ENCODE data around the gene ACKR3.

Gene ACKR3

DNA sequence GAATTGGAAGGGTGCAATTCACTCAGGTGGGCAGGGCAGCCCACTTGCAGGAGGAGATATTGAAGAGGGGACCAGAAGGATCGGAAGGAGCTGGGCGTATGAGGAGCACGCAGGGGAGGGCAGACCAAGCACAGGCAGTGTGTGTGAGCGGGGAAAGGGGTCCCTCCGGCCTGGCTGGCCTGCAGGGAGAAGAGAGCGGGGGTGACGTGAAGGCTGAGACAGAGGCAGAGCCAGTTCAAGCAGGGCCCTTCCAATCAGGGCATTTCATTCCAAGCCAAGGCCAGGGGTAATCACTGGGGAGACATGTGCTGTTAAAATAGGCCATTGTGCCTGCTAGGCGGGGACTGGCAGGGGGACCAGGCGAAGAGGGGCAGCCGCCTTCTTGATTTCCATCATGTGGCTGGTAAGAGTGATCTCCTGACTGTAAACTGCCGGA, 62.2 kb downstream of the ACKR3 start:
- H3K27ac ChIP-seq (ENCODE audit: low read depth, low read length, severe bottlenecking): no peak overlapping the region

More for the DNA sequence above, 62.2 kb downstream of the ACKR3 start:
- 93 to 97% methylated on average over 10 of the region's 11 CpGs for WGBS, 2 experiments (ENCODE audit: insufficient coverage in 2 of 2)
- no peak overlapping the region for H3K4me3 ChIP-seq (ENCODE audit: extremely low read depth, insufficient read depth, low read length, poor library complexity, severe bottlenecking)
- H3K4me1 ChIP-seq (ENCODE audit: control insufficient read depth, insufficient read depth, low read length, poor library complexity, severe bottlenecking): no peaks in the 10 kb centered on the region
- no peaks in the 10 kb centered on the region for H3K9me3 ChIP-seq (ENCODE audit: control insufficient read depth, low read length)
- no peaks in the 10 kb centered on the region for H3K36me3 ChIP-seq (ENCODE audit: control insufficient read depth, insufficient read depth, low read length)
